ENCODE results near the gene ACSF2. TPM values are rescaled to one million over a fixed set of nuclear protein-coding genes. Genes with fewer than 3 reads are reported as not detected.

Gene ACSF2
- polyA plus RNA-seq, 1 donor from 2014 or later: not detected

DNA sequence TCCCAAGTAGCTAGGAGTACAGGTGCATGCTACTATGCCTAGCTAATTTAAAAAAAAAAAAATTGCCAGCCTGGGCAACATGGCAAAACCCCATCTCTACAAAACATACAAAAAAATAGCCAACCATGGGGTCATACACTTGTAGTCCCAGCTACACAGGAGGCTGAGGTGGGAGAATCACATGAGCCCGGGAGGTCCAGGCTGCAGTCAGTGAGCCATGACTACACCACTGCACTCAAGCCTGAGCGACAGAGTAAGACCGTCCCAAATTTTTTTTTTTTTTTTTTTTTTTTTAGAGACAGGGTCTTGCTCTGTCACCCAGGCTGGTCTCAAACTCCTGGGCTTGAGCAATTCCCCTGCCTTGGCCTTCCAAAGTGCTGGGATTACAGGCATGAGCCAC, 27.9 kb downstream of the ACSF2 start:
- H3K4me2 ChIP-seq (ENCODE audit: low read length): no peak overlapping the region
- no peak overlapping the region for H3K4me3 ChIP-seq (ENCODE audit: low read length)
- no peaks in the 10 kb centered on the region for H3F3A ChIP-seq (ENCODE audit: insufficient read depth, low read length, poor library complexity, severe bottlenecking)
- no peaks in the 10 kb centered on the region for H3K27me3 ChIP-seq (ENCODE audit: insufficient read depth, low read depth, low read length)
- H3K9me3 ChIP-seq (ENCODE audit: low read length): no peaks in the 10 kb centered on the region
- no peaks in the 10 kb centered on the region for H3K9me2 ChIP-seq (ENCODE audit: insufficient read depth, low read length)
- H3K79me2 ChIP-seq (replicated peaks; ENCODE audit: insufficient read depth, low read length): no peaks in the 10 kb centered on the region
- no peak overlapping the region for H3K9ac ChIP-seq (ENCODE audit: low read length)
- no peak overlapping the region for H3K27ac ChIP-seq (ENCODE audit: low read length)
- no peak overlapping the region for H2AFZ ChIP-seq (ENCODE audit: low read depth, low read length)
- no peaks in the 10 kb centered on the region for H3K36me3 ChIP-seq (ENCODE audit: insufficient read depth, low read length)
- TF ChIP-seq RAD21 (conservative IDR thresholded peaks at IDR 0.05) (no peak), EP300 (conservative IDR thresholded peaks at IDR 0.05; ENCODE audit: poor library complexity, severe bottlenecking) (no peak), POLR2AphosphoS5 (IDR thresholded peaks at IDR 0.05) (no peak), MXI1 (conservative IDR thresholded peaks at IDR 0.05; ENCODE audit: poor library complexity, severe bottlenecking) (no peak)
- H4K20me1 ChIP-seq (ENCODE audit: insufficient read depth): no peaks in the 10 kb centered on the region

DNA sequence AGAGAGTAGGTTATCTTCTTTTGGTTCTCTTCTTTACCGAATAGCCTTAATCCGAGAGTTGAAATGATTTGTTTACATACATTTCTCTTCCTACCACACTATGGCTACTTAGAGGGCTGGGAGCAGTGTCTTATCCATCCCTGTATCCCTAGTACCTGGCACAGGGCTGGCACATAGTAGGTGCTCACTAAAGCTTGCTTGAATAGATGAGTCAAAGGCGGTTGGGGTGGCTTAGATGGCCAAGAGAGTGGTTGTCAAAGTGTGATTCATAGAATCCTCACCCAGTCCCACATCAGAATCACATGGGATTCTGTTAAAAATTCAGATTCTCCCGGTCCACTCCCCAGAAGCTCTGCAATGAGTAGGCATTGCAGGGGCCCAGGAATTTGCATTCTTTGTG, 31.6 kb downstream of the ACSF2 start:
- H3K9me3 ChIP-seq (ENCODE audit: low read length): no peaks in the 10 kb centered on the region
- H3K9me2 ChIP-seq (ENCODE audit: insufficient read depth, low read length): no peaks in the 10 kb centered on the region
- TF ChIP-seq SMC3 (conservative IDR thresholded peaks at IDR 0.05; ENCODE audit: poor library complexity) (no peak), EP300 (conservative IDR thresholded peaks at IDR 0.05; ENCODE audit: poor library complexity, severe bottlenecking) (no peak), EZH2 (IDR thresholded peaks at IDR 0.05; ENCODE audit: borderline replicate concordance, insufficient read depth, low read length, poor library complexity, severe bottlenecking) (no peak), TAF1 (IDR thresholded peaks at IDR 0.05; ENCODE audit: low read depth) (no peak), REST (IDR thresholded peaks at IDR 0.05; ENCODE audit: borderline replicate concordance) (no peak), CTCF (IDR thresholded peaks at IDR 0.05; ENCODE audit: poor library complexity, severe bottlenecking) (no peak), RAD21 (conservative IDR thresholded peaks at IDR 0.05) (no peak), POLR2AphosphoS5 (IDR thresholded peaks at IDR 0.05) (no peak), MXI1 (conservative IDR thresholded peaks at IDR 0.05; ENCODE audit: poor library complexity, severe bottlenecking) (no peak)
- H3K79me2 ChIP-seq (replicated peaks; ENCODE audit: insufficient read depth, low read length): no peaks in the 10 kb centered on the region
- H3K4me2 ChIP-seq (ENCODE audit: low read length): no peak overlapping the region
- no peaks in the 10 kb centered on the region for H3K36me3 ChIP-seq (ENCODE audit: insufficient read depth, low read length)
- H2AFZ ChIP-seq (ENCODE audit: low read depth, low read length): no peak overlapping the region
- H3K27me3 ChIP-seq (ENCODE audit: insufficient read depth, low read depth, low read length): no peaks in the 10 kb centered on the region
- H3K9ac ChIP-seq (ENCODE audit: low read length): no peak overlapping the region
- no peaks in the 10 kb centered on the region for H3F3A ChIP-seq (ENCODE audit: insufficient read depth, low read length, poor library complexity, severe bottlenecking)
- no peak overlapping the region for H3K4me3 ChIP-seq (ENCODE audit: low read length)
- H3K27ac ChIP-seq (ENCODE audit: low read length): no peak overlapping the region
- no peaks in the 10 kb centered on the region for H4K20me1 ChIP-seq (ENCODE audit: insufficient read depth)

DNA sequence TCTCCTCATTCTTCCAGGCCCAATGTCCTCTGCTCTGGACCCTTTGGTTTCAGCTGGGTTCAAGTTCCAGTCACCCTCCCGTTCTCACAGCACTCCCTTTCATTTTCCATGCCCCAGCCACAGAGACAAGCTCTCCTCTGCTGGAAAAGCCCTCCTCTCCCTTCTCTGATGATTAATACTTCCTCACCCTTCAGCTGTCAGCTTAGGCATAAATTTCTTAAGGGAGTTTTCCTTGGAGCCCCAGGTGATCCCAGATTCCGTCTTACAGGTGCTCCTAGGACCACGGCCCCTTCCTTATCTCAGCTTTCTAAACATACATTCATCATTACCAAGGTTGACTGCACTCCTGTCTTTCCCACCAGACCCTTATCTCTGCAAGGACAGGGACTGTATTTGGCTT, 32.3 kb downstream of the ACSF2 start:
- Histone ChIP-seq H3F3A (ENCODE audit: insufficient read depth, low read length, poor library complexity, severe bottlenecking) (no peaks in the 10 kb centered on the region), H3K4me2 (ENCODE audit: low read length) (no peak overlapping the region), H3K36me3 (ENCODE audit: insufficient read depth, low read length) (no peaks in the 10 kb centered on the region), H2AFZ (ENCODE audit: low read depth, low read length) (no peak overlapping the region), H3K9me3 (ENCODE audit: low read length) (no peaks in the 10 kb centered on the region), H3K27ac (ENCODE audit: low read length) (no peak overlapping the region), H3K9me2 (ENCODE audit: insufficient read depth, low read length) (no peaks in the 10 kb centered on the region), H4K20me1 (ENCODE audit: insufficient read depth) (no peaks in the 10 kb centered on the region), H3K9ac (ENCODE audit: low read length) (no peak overlapping the region), H3K27me3 (ENCODE audit: insufficient read depth, low read depth, low read length) (no peaks in the 10 kb centered on the region), H3K4me3 (ENCODE audit: low read length) (no peak overlapping the region), H3K79me2 (replicated peaks; ENCODE audit: insufficient read depth, low read length) (no peaks in the 10 kb centered on the region)
- TF ChIP-seq EZH2 (IDR thresholded peaks at IDR 0.05; ENCODE audit: borderline replicate concordance, insufficient read depth, low read length, poor library complexity, severe bottlenecking) (no peak), RAD21 (conservative IDR thresholded peaks at IDR 0.05) (no peak), MXI1 (conservative IDR thresholded peaks at IDR 0.05; ENCODE audit: poor library complexity, severe bottlenecking) (no peak), SMC3 (conservative IDR thresholded peaks at IDR 0.05; ENCODE audit: poor library complexity) (no peak), POLR2AphosphoS5 (IDR thresholded peaks at IDR 0.05) (no peak), REST (IDR thresholded peaks at IDR 0.05; ENCODE audit: borderline replicate concordance) (no peak), TAF1 (IDR thresholded peaks at IDR 0.05; ENCODE audit: low read depth) (no peak), EP300 (conservative IDR thresholded peaks at IDR 0.05; ENCODE audit: poor library complexity, severe bottlenecking) (no peak), CTCF (IDR thresholded peaks at IDR 0.05; ENCODE audit: poor library complexity, severe bottlenecking) (no peak)

All from neural cell (in vitro differentiated cells).